HepG2 (cell line): ENCODE results near the gene CMA1. TPM values are rescaled to one million over a fixed set of nuclear protein-coding genes. Genes with fewer than 3 reads are reported as not detected.
"Not testable (repeated sequence)": the region's sequence is repeated elsewhere in the genome, so short reads cannot be mapped to it uniquely, and the experiment has no call there.

ENCODE experiments used
- ATAC-seq: fragments of 200-7000 bp; cut with Tn5 transposase; 3 replicates; pipeline ENCODE4 v1.9.1; 2020; ENCODE audit warnings: mild to moderate bottlenecking, moderate library complexity
- BruUV-seq: library from RNA; stranded (reverse); fragments of 400-500 nt; replicated peaks from 2 replicates; lab custom pipeline; 2021; lab: Mats Ljungman, UMichigan
- CTCF ChIA-PET: fragments of 300-600 bp; formaldehyde crosslinking; extraction: SDS; loops from one replicate; lab custom pipeline; 2021; ENCODE audit warnings: low total read pairs, inconsistent platforms, low intra/inter-chr PET ratio; lab: Yijun Ruan, JAX
- POLR2A ChIA-PET: fragments of 350-600 bp; sonication (Branson Sonifier 250); formaldehyde crosslinking; loops from one replicate; lab custom pipeline; 2020; ENCODE audit warnings: antibody characterized with exemption, inconsistent platforms; lab: Yijun Ruan, JAX
- DNase-seq: peaks from one replicate; pipeline ENCODE4 v3.0.0-alpha.2; 2015; ENCODE audit warnings: low spot score
- FAIRE-seq: peaks from 3 replicates; lab custom pipeline; 2011; peaks lifted over from hg19 to GRCh38; lab: Jason Lieb, UNC
- H2AFZ ChIP-seq: one replicate; pipeline ENCODE4 v1.6.1; 2011; ENCODE audit warnings: low read length, inconsistent platforms
- H3K27ac ChIP-seq: fragments of 300-600 bp; 3 replicates; pipeline ENCODE4 v1.8.0; 2011; ENCODE audit warnings: mixed run types, mild to moderate bottlenecking, mixed read lengths, low read length, inconsistent platforms; ENCODE audit not compliant: insufficient read depth; ENCODE audit errors: extremely low read length
- H3K27me3 ChIP-seq, 2 experiments: fragments of 200-600 bp in 1 of 2; 2 replicates in 1 of 2; 3 replicates in 1 of 2; pipeline versions ENCODE4 v1.6.0 to v1.8.0; 2011; ENCODE audit warnings: low read length in 2 of 2, mild to moderate bottlenecking in 2 of 2, moderate library complexity in 2 of 2, inconsistent platforms in 1 of 2; ENCODE audit not compliant: insufficient read depth in 2 of 2, control insufficient read depth in 1 of 2
- H3K36me3 ChIP-seq, 2 experiments: fragments of 200-600 bp in 1 of 2; replicated peaks in 1 of 2; 2 replicates in 1 of 2; 3 replicates in 1 of 2; pipeline versions ENCODE4 v1.5.1 to v1.8.0; 2011; ENCODE audit warnings: low read length in 2 of 2, inconsistent platforms in 1 of 2; ENCODE audit not compliant: insufficient read depth in 2 of 2, control insufficient read depth in 1 of 2
- H3K4me1 ChIP-seq: 2 replicates; pipeline ENCODE4 v1.5.1; 2012; ENCODE audit warnings: low read length, inconsistent platforms; ENCODE audit not compliant: insufficient read depth
- H3K4me2 ChIP-seq: 2 replicates; pipeline ENCODE4 v1.6.0; 2011; ENCODE audit warnings: low read depth, low read length, inconsistent platforms
- H3K4me3 ChIP-seq, 3 experiments: fragments of 200-600 bp in 1 of 3; sonication (generic), shearing (Covaris generic) in 1 of 3; replicated peaks in 1 of 3; 2 replicates each; pipeline ENCODE4 v1.5.1; 2011 to 2016; ENCODE audit warnings: low read length in 3 of 3, inconsistent platforms in 2 of 3, low read depth in 2 of 3, mild to moderate bottlenecking in 2 of 3, control low read depth in 1 of 3, mixed read lengths in 1 of 3; ENCODE audit not compliant: insufficient read depth in 1 of 3
- H3K79me2 ChIP-seq: one replicate; pipeline ENCODE4 v1.6.1; 2011; ENCODE audit warnings: low read length, inconsistent platforms; ENCODE audit not compliant: insufficient read depth
- H3K9ac ChIP-seq: 2 replicates; pipeline ENCODE4 v1.6.0; 2011; ENCODE audit warnings: mild to moderate bottlenecking, low read depth, low read length, inconsistent platforms; ENCODE audit not compliant: insufficient read depth
- H3K9me3 ChIP-seq: 2 replicates; pipeline ENCODE4 v1.5.1; 2012; ENCODE audit warnings: mild to moderate bottlenecking, low read length
- H4K20me1 ChIP-seq: 2 replicates; pipeline ENCODE4 v1.6.0; 2011; ENCODE audit warnings: inconsistent platforms, mild to moderate bottlenecking, low read length, moderate library complexity; ENCODE audit not compliant: insufficient read depth
- FOXA1 ChIP-seq, 2 experiments: fragments of 450-650 bp in 1 of 2; sonication (generic) in 1 of 2; formaldehyde crosslinking in 1 of 2; IDR thresholded peaks; 2 replicates each; pipeline versions ENCODE4 v1.4.0 to v1.6.1; 2016 to 2020; ENCODE audit warnings: missing genetic modification reagents in 1 of 2
- FOXA3 ChIP-seq: IDR thresholded peaks from 2 replicates; pipeline ENCODE4 v1.6.1; 2016; ENCODE audit warnings: missing genetic modification reagents, missing compliant biosample characterization
- HNF4A ChIP-seq: sonication (generic); formaldehyde crosslinking; IDR thresholded peaks from 2 replicates; pipeline ENCODE4 v1.4.0; 2020; ENCODE audit warnings: missing genetic modification reagents
- HOXA3 ChIP-seq: sonication (generic); formaldehyde crosslinking; IDR thresholded peaks from 2 replicates; pipeline ENCODE4 v1.5.0; 2020; ENCODE audit warnings: missing genetic modification reagents
- KLF12 ChIP-seq: sonication (generic); formaldehyde crosslinking; IDR thresholded peaks from 2 replicates; pipeline ENCODE4 v1.4.0; 2020; ENCODE audit warnings: missing genetic modification reagents, borderline replicate concordance
- MYC ChIP-seq: sonication (generic); formaldehyde crosslinking; IDR thresholded peaks from 2 replicates; pipeline ENCODE4 v1.9.0; 2021; ENCODE audit warnings: missing genetic modification reagents, borderline replicate concordance
- NR2F6 ChIP-seq, 2 experiments: IDR thresholded peaks; 2 replicates each; pipeline ENCODE4 v1.6.1; 2016; ENCODE audit warnings: antibody characterized with exemption in 1 of 2, mild to moderate bottlenecking in 1 of 2
- PHF21A ChIP-seq: sonication (generic); formaldehyde crosslinking; IDR thresholded peaks from 2 replicates; pipeline ENCODE4 v1.5.0; 2020; ENCODE audit warnings: mild to moderate bottlenecking, missing genetic modification reagents
- RFXAP ChIP-seq: sonication (generic); formaldehyde crosslinking; IDR thresholded peaks from 2 replicates; pipeline ENCODE4 v1.4.0; 2020; ENCODE audit warnings: missing genetic modification reagents, borderline replicate concordance
- TEAD3 ChIP-seq: optimal IDR thresholded peaks from 2 replicates; pipeline ENCODE3; 2016; ENCODE audit warnings: borderline replicate concordance
- ZNF263 ChIP-seq: sonication (generic); formaldehyde crosslinking; IDR thresholded peaks from 2 replicates; pipeline ENCODE4 v1.4.0; 2020; ENCODE audit warnings: missing genetic modification reagents
- ZSCAN29 ChIP-seq: sonication (generic); formaldehyde crosslinking; conservative IDR thresholded peaks from 2 replicates; pipeline ENCODE4 v1.4.0; 2020; ENCODE audit warnings: mild to moderate bottlenecking, missing genetic modification reagents
- WGBS: methylation state at CpG from one replicate; pipeline ENCODE4 v1.1.6; 2017; ENCODE audit warnings: low lambda C conversion rate; 5-methylcytosine and 5-hydroxymethylcytosine counted together
- in situ Hi-C: cut with HindIII; loops from 2 replicates; pipeline ENCODE4 v1.10.0; 2017; ENCODE audit warnings: low pct_unique_long_range_greater_than_20kb; ENCODE audit not compliant: extremely low pct_ligation_motif_present
- intact Hi-C: fragments of 100-400 bp; cut with micrococcal nuclease; formaldehyde crosslinking; loops from one replicate; pipeline ENCODE4 v1.10.0; 2022; ENCODE audit not compliant: unreplicated experiment
- polyA plus RNA-seq, 8 experiments: library from polyadenylated mRNA; depleted of rRNA in 3 of 8; stranded (reverse) in 7 of 8; unstranded in 1 of 8; fragments of >200 nt; fragmentation: Illumina TruSeq in 4 of 8; extraction: Trizol in 4 of 8; gene quantifications; 2 replicates each; pipeline versions ENCODE4 v1.2.1 to v1.2.3, GENCODE V29; 2011 to 2016; ENCODE audit warnings: low read depth in 4 of 8, missing spikeins in 1 of 8, mixed read lengths in 1 of 8; ENCODE audit not compliant: insufficient read depth in 1 of 8
- total RNA-seq, 5 experiments: library from RNA; depleted of rRNA; stranded (reverse); fragments of >200 nt; fragmentation: Illumina TruSeq; extraction: Trizol; gene quantifications; 2 replicates each; pipeline ENCODE4 v1.2.3, GENCODE V29; 2016; ENCODE audit warnings: low read depth in 1 of 5
- TF ChIP-seq, protein P1 (sequence below): sonication (generic); formaldehyde crosslinking; IDR thresholded peaks from 2 replicates; pipeline ENCODE4 v1.8.1; 2023; ENCODE audit warnings: mild to moderate bottlenecking, inconsistent platforms, moderate library complexity, missing genetic modification reagents, borderline replicate concordance
- TF ChIP-seq, protein P2 (sequence below): sonication (generic); formaldehyde crosslinking; IDR thresholded peaks from 2 replicates; pipeline ENCODE4 v1.4.0; 2020; ENCODE audit warnings: missing genetic modification reagents
- TF ChIP-seq, protein P3 (sequence below): sonication (generic); formaldehyde crosslinking; IDR thresholded peaks from 2 replicates; pipeline ENCODE4 v1.4.0; 2020; ENCODE audit warnings: missing genetic modification reagents, borderline replicate concordance

The CMA1 gene
- total and polyA plus RNA-seq, 2 of the 13 experiments (the other 11 are each of a cell fraction or from before 2014, with no cell fraction given) = not detected

DNA sequence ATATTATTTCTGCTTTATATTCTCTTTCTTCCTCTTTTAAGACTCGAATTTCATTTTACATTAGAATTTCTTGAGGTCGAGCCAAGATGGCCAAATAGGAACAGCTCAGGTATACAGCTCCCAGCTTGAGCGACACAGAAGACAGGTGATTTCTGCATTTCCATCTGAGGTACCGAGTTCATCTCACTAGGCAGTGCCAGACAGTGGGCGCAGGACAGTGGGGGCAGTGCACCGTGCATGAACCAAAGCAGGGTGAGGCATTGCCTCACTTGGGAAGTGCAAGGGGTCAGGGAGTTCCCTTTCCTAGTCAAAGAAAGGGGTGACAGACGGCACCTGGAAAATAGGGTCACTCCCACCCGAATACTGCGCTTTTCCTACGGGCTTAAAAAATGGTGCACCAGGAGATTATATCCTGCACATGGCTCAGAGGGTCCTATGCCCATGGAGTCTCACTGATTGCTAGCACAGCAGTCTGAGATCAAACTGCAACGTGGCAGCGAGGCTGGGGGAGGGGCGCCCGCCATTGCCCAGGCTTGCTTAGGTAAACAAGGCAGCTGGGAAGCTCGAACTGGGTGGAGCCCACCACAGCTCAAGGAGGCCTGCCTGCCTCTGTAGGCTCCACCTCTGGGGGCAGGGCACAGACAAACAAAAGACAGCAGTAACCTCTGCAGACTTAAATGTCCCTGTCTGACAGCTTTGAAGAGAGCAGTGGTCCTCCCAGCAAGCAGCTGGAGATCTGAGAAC is 18.0 kb upstream of the CMA1 start:
- POLR2A ChIA-PET; DNase-seq; TF ChIP-seq FOXA1, NR2F6 (IDR thresholded peaks at IDR 0.05): not testable (repeated sequence)
- TF ChIP-seq FOXA3 (CRISPR knock-in tag) (peak; percentile 84), RFXAP (CRISPR knock-in tag) (peak; percentile 51; the same call in 1 of the 2 replicates), TEAD3 (peak; percentile 32), FOXA1 (CRISPR knock-in tag; IDR thresholded peaks at IDR 0.05) (peak; percentile 86), HNF4A (CRISPR knock-in tag) (peak; percentile 26; the same call in 1 of the 2 replicates), KLF12 (CRISPR knock-in tag) (0 out of 2 replicates have a peak, but pooled peaks have one; percentile 49), ZSCAN29 (CRISPR knock-in tag) (0 out of 2 replicates have a peak, but pooled peaks have one; percentile 44), NR2F6 (CRISPR knock-in tag; IDR thresholded peaks at IDR 0.05) (peak; percentile 14; the same call in 1 of the 2 replicates), PHF21A (CRISPR knock-in tag) (peak; percentile 27; the same call in 1 of the 2 replicates), HOXA3 (CRISPR knock-in tag) (peak; percentile 54; the same call in 1 of the 2 replicates), MYC (CRISPR knock-in tag) (peak; percentile 48; the same call in 1 of the 2 replicates), ZNF263 (CRISPR knock-in tag) (0 out of 2 replicates have a peak, but pooled peaks have one; percentile 27)
- TF ChIP-seq, protein P1, sequence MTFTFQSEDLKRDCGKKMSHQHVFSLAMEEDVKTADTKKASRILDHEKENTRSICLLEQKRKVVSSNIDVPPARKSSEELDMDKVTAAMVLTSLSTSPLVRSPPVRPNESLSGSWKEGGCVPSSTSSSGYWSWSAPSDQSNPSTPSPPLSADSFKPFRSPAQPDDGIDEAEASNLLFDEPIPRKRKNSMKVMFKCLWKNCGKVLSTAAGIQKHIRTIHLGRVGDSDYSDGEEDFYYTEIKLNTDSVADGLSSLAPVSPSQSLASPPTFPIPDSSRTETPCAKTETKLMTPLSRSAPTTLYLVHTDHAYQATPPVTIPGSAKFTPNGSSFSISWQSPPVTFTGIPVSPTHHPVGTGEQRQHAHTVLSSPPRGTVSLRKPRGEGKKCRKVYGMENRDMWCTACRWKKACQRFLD (CRISPR knock-in tag) = 0 out of 2 replicates have a peak, but pooled peaks have one; percentile 18
- TF ChIP-seq, protein P2, sequence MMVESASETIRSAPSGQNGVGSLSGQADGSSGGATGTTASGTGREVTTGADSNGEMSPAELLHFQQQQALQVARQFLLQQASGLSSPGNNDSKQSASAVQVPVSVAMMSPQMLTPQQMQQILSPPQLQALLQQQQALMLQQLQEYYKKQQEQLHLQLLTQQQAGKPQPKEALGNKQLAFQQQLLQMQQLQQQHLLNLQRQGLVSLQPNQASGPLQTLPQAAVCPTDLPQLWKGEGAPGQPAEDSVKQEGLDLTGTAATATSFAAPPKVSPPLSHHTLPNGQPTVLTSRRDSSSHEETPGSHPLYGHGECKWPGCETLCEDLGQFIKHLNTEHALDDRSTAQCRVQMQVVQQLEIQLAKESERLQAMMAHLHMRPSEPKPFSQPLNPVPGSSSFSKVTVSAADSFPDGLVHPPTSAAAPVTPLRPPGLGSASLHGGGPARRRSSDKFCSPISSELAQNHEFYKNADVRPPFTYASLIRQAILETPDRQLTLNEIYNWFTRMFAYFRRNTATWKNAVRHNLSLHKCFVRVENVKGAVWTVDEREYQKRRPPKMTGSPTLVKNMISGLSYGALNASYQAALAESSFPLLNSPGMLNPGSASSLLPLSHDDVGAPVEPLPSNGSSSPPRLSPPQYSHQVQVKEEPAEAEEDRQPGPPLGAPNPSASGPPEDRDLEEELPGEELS (CRISPR knock-in tag) = peak; percentile 45; the same call in 1 of the 2 replicates
- TF ChIP-seq, protein P3, sequence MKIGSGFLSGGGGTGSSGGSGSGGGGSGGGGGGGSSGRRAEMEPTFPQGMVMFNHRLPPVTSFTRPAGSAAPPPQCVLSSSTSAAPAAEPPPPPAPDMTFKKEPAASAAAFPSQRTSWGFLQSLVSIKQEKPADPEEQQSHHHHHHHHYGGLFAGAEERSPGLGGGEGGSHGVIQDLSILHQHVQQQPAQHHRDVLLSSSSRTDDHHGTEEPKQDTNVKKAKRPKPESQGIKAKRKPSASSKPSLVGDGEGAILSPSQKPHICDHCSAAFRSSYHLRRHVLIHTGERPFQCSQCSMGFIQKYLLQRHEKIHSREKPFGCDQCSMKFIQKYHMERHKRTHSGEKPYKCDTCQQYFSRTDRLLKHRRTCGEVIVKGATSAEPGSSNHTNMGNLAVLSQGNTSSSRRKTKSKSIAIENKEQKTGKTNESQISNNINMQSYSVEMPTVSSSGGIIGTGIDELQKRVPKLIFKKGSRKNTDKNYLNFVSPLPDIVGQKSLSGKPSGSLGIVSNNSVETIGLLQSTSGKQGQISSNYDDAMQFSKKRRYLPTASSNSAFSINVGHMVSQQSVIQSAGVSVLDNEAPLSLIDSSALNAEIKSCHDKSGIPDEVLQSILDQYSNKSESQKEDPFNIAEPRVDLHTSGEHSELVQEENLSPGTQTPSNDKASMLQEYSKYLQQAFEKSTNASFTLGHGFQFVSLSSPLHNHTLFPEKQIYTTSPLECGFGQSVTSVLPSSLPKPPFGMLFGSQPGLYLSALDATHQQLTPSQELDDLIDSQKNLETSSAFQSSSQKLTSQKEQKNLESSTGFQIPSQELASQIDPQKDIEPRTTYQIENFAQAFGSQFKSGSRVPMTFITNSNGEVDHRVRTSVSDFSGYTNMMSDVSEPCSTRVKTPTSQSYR (CRISPR knock-in tag) = peak; percentile 75

More for the DNA sequence above, 18.0 kb upstream of the CMA1 start:
- CTCF ChIA-PET, in situ Hi-C loops, H3K9ac ChIP-seq, FAIRE-seq, H3K36me3 ChIP-seq, H4K20me1 ChIP-seq, H3K79me2 ChIP-seq, ATAC-seq, BruUV-seq, intact Hi-C loops, H3K27ac ChIP-seq, H3K27me3 ChIP-seq, H3K4me1 ChIP-seq, H2AFZ ChIP-seq, H3K9me3 ChIP-seq: not testable (repeated sequence)
- Histone ChIP-seq H3K4me3 (peak overlapping the region; percentile 15 to 51 (median 43); a peak in 5 of 6 replicates), H3K4me2 (peak overlapping the region; percentile 66)
- 4% methylated on average over 15 of the region's 15 CpGs for WGBS
